DOHH2 (cell line): ENCODE data around the gene P2RY4.

Experiments used
- H3F3A ChIP-seq: fragments of 200-600 bp; sonication (generic), shearing (Covaris generic); 2 replicates; pipeline ENCODE4 v1.6.0; 2016; ENCODE audit warnings: antibody characterized with exemption, mild to moderate bottlenecking; ENCODE audit not compliant: control insufficient read depth, insufficient read depth
- H3K27ac ChIP-seq: fragments of 200-600 bp; sonication (generic); 2 replicates; pipeline ENCODE4 v1.5.1; 2014; ENCODE audit warnings: low read depth, mild to moderate bottlenecking, low read length, moderate library complexity
- H3K27me3 ChIP-seq: fragments of 200-600 bp; sonication (generic); 2 replicates; pipeline ENCODE4 v1.6.1; 2014; ENCODE audit warnings: mild to moderate bottlenecking, low read length, mixed read lengths; ENCODE audit not compliant: control insufficient read depth
- H3K36me3 ChIP-seq: fragments of 200-600 bp; sonication (generic); 2 replicates; pipeline ENCODE4 v1.6.1; 2014; ENCODE audit warnings: mild to moderate bottlenecking, low read length, moderate library complexity, mixed read lengths; ENCODE audit not compliant: control insufficient read depth
- H3K4me1 ChIP-seq: fragments of 200-600 bp; sonication (generic); 2 replicates; pipeline ENCODE4 v1.6.1; 2014; ENCODE audit warnings: mild to moderate bottlenecking, low read length, mixed read lengths; ENCODE audit not compliant: control insufficient read depth
- H3K4me2 ChIP-seq: fragments of 200-600 bp; sonication (generic); 2 replicates; pipeline ENCODE4 v1.6.0; 2014; ENCODE audit warnings: mild to moderate bottlenecking, low read length, moderate library complexity
- H3K4me3 ChIP-seq: fragments of 200-600 bp; sonication (generic); 2 replicates; pipeline ENCODE4 v1.5.1; 2014; ENCODE audit warnings: mild to moderate bottlenecking, low read length, mixed read lengths
- H3K79me2 ChIP-seq: fragments of 200-600 bp; sonication (generic); 2 replicates; pipeline ENCODE4 v1.6.1; 2014; ENCODE audit warnings: mild to moderate bottlenecking, low read length, mixed read lengths; ENCODE audit not compliant: control insufficient read depth
- H3K9me2 ChIP-seq: fragments of 200-600 bp; sonication (generic); replicated peaks from 2 replicates; pipeline ENCODE4 v1.6.1; 2014; ENCODE audit warnings: mild to moderate bottlenecking, low read length, mixed read lengths; ENCODE audit not compliant: control insufficient read depth
- H3K9me3 ChIP-seq: fragments of 200-600 bp; sonication (generic); 2 replicates; pipeline ENCODE4 v1.6.1; 2014; ENCODE audit warnings: antibody characterized with exemption, low read length, mixed read lengths; ENCODE audit not compliant: control insufficient read depth, insufficient read depth
- H4K20me1 ChIP-seq: fragments of 200-600 bp; sonication (generic); 2 replicates; pipeline ENCODE4 v1.6.0; 2014; ENCODE audit warnings: low read depth, mild to moderate bottlenecking, antibody characterized with exemption, low read length, moderate library complexity; ENCODE audit not compliant: control insufficient read depth, insufficient read depth
- CTCF ChIP-seq: fragments of 200-600 bp; sonication (generic); IDR thresholded peaks from one replicate; pipeline ENCODE4 v1.5.1; 2014; ENCODE audit warnings: antibody characterized with exemption, mild to moderate bottlenecking, low read depth, low read length; ENCODE audit not compliant: poor library complexity, severe bottlenecking
- EZH2phosphoT487 ChIP-seq: fragments of 200-600 bp; sonication (generic); IDR thresholded peaks from 2 replicates; pipeline ENCODE4 v1.6.1; 2017; ENCODE audit warnings: borderline replicate concordance, mild to moderate bottlenecking, antibody characterized with exemption, low read length, moderate library complexity, mixed read lengths

Gene P2RY4

GRCh38 chrX:70264784-70265183 is 4.8 kb upstream of the P2RY4 start:
- H3K4me1 ChIP-seq: no peaks in the 10 kb centered on the region
- H3K79me2 ChIP-seq: no peaks in the 10 kb centered on the region
- H3K9me3 ChIP-seq: no peaks in the 10 kb centered on the region
- H3K4me2 ChIP-seq: no peak overlapping the region
- no peaks in the 10 kb centered on the region for H3K9me2 ChIP-seq
- TF ChIP-seq CTCF: no peak
- TF ChIP-seq EZH2phosphoT487: no peak
- no peak overlapping the region for H3K27ac ChIP-seq
- no peaks in the 10 kb centered on the region for H4K20me1 ChIP-seq
- no peak overlapping the region for H3K4me3 ChIP-seq
- no peaks in the 10 kb centered on the region for H3K27me3 ChIP-seq
- no peaks in the 10 kb centered on the region for H3K36me3 ChIP-seq
- no peaks in the 10 kb centered on the region for H3F3A ChIP-seq

GRCh38 chrX:70262952-70263567 is 3.1 kb upstream of the P2RY4 start:
- Histone ChIP-seq H3K27ac (no peak overlapping the region), H3K27me3 (no peaks in the 10 kb centered on the region), H3K36me3 (no peaks in the 10 kb centered on the region), H3F3A (no peaks in the 10 kb centered on the region), H3K4me1 (no peaks in the 10 kb centered on the region), H3K4me2 (no peak overlapping the region), H3K79me2 (no peaks in the 10 kb centered on the region), H4K20me1 (no peaks in the 10 kb centered on the region), H3K9me3 (no peaks in the 10 kb centered on the region), H3K9me2 (no peaks in the 10 kb centered on the region), H3K4me3 (no peak overlapping the region)
- TF ChIP-seq EZH2phosphoT487: no peak
- peak; percentile 58 for TF ChIP-seq CTCF

GRCh38 chrX:70257423-70258288 is 2.3 kb downstream of the P2RY4 start:
- no peak for TF ChIP-seq CTCF
- no peak for TF ChIP-seq EZH2phosphoT487
- Histone ChIP-seq H3K79me2 (no peaks in the 10 kb centered on the region), H3K9me2 (no peaks in the 10 kb centered on the region), H3K36me3 (no peaks in the 10 kb centered on the region), H3K27ac (no peak overlapping the region), H3K4me2 (no peak overlapping the region), H3F3A (no peaks in the 10 kb centered on the region), H4K20me1 (no peaks in the 10 kb centered on the region), H3K27me3 (no peaks in the 10 kb centered on the region), H3K4me3 (no peak overlapping the region), H3K4me1 (no peaks in the 10 kb centered on the region), H3K9me3 (no peaks in the 10 kb centered on the region)
